ENCODE measurements around the gene ZBP1.

- TF ChIP-seq, protein P1, sequence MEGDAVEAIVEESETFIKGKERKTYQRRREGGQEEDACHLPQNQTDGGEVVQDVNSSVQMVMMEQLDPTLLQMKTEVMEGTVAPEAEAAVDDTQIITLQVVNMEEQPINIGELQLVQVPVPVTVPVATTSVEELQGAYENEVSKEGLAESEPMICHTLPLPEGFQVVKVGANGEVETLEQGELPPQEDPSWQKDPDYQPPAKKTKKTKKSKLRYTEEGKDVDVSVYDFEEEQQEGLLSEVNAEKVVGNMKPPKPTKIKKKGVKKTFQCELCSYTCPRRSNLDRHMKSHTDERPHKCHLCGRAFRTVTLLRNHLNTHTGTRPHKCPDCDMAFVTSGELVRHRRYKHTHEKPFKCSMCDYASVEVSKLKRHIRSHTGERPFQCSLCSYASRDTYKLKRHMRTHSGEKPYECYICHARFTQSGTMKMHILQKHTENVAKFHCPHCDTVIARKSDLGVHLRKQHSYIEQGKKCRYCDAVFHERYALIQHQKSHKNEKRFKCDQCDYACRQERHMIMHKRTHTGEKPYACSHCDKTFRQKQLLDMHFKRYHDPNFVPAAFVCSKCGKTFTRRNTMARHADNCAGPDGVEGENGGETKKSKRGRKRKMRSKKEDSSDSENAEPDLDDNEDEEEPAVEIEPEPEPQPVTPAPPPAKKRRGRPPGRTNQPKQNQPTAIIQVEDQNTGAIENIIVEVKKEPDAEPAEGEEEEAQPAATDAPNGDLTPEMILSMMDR (IDR thresholded peaks at IDR 0.05) = no peak
- no peak for TF ChIP-seq POLR2A (IDR thresholded peaks at IDR 0.05)
These were observed 32.2 kb downstream of the ZBP1 start for GRCh38 chr20:57587989-57588377.
